GM21576 (cell line): ENCODE measurements around the gene ADCK1.
"Not testable (repeated sequence)": the region's sequence is repeated elsewhere in the genome, so short reads cannot be mapped to it uniquely, and the experiment has no call there.

Experiments used
- ATAC-seq: cut with Tn5 transposase; IDR thresholded peaks from one replicate; pipeline ENCODE4 v1.9.1; 2021; ENCODE audit warnings: mild to moderate bottlenecking, moderate library complexity; ENCODE audit not compliant: unreplicated experiment

The ADCK1 gene

DNA sequence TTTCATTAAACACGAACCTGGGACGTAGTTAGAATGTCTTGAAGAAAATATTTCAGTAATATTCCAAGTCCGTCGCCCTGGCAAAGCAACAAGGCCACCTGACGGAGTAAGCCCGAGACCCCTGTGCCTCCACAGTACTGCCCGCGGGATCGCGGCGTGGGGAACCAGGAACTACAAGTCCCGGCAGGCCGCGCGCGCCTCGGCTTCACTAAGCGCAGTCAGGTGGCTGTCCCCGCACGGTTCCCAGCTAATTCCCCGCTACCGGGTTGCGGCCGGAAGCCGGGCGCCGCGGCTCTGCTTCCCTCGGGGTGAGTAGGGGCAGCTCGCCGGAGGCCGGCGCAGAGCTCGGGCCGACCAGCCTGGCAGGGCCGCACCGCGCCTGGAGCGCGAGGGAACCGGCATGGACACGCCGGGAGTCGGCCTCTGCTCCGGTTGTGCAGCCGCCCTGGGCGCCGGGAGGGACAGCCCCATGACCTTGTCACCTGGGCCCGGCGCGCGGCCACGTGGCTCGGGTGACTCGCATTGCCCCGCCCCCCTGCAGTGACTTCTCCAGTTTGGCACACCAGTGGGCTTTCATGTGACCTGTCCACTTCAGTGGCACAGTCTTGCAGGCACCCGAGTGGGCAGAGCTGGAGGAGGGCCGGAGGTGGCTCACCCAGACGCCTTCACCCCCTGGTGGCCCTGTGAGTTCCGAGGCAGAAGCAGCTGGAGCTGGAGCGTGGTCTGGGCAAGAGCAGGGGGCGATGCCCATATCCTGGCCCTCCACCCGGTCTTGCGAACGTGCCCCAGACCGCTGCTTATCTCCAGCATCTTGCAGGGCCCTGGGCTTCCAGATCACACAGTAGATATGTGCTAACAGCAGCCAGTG lies at the start of gene ADCK1:
Gene ADCK1 (plus strand): TSS at position 247 of the 868 bp plus-strand sequence. CDS start 18,870 bp downstream, outside the sequence.
- ATAC-seq: peak; percentile 92

DNA sequence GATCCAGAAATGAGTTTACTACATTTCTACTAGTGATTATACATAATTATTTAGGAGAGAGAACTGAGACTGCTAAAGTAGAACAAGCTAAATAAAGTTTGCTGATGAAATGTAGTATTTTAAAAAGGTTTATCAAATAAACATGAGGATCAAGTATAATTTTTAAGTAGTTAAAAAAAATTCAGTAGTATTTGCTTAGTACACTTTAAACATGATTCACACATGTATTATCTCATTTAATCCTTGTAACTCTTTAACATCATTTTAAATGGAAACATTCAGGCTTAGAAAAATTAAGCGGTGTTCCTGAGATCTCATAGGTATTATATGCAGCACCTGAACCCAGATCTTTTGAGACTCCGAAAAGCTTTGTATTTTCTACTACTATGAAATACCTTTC lies 47.6 kb upstream of the ADCK1 start:
- no peak for ATAC-seq

DNA sequence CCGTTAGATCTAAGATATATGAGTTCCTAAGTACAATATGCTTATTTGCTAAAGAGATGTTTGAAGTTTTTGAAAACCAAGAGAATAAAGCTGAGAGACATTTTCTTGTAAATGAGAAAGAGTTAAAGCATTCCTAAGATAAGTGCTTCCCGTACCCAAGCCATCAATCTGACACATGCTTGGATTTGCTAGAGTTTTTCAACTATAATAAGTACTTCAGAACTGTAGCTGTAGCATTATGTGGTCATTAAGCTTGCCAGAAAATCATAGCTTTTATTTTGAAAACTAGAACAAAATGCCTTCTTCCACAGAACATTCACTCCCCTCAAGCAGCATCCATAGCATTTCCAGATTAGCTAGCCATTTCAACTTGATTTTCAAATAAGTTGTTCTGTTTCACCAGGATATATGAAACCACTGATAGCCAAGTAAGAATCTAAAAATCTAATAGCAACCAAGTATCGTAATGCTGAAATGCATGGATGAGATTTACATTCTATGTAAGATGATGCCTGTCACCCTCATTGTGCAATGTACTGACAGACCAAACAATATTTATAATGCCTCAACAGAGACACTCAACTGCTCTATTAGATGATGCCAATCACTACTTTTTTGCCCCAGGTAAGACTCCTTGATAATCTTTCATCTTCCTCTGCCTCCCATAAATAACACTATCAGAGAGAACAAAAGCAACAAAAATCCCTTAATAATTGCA lies 47.0 kb upstream of the ADCK1 start:
- ATAC-seq: no peak

- ATAC-seq: peak; percentile 94
Measured at GRCh38 chr14:77760381-77761204, 39.3 kb upstream of the ADCK1 start, which contains the start of gene SNW1. SNW1 (minus strand) TSS chr14:77761156; CDS start chr14:77761127, 29 bp downstream.

GRCh38 chr14:77761205-77761931 lies 38.5 kb upstream of the ADCK1 start:
- peak; percentile 8 for ATAC-seq

DNA sequence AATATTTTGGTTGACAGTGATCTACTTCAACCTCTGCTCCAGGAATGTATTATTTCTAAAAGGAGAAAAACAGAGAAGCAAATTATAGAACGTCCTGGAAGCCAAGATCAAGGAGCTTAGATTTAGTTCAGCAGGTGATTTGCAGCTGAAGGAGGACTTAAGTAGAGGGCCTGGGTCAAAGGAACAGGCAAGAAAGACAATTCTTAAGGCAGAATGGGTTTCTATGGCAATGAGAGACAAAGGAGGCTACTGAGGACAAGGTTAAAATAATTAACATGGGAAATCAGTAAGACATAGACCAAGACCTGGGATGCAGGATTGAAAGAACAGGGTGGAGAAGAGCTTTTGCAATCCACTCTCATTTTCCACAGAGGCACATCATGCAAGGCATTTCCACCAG lies 36.6 kb upstream of the ADCK1 start:
- ATAC-seq: no peak

DNA sequence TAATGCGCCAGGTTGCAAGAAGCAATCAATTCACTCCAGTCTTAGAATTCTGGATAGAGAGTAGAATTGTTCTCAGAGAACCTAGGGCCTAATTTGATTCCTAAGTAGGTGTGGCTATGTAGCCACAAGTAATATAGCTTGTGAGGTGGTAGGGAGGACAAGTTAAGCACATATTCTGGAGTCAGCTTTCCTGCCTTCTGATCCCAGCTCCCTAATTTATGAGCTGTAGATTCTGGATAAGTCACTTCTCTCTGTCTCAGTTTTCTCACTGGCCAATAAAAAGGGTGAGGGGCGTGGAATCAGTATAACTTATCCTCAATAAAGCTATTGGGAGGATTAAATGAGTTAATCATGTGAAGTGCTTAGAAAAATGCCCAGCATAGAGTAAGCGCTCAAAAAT lies 35.9 kb upstream of the ADCK1 start:
- no peak for ATAC-seq

GRCh38 chr14:77768442-77769069 lies 31.4 kb upstream of the ADCK1 start:
- ATAC-seq: not testable (repeated sequence)

- ATAC-seq: not testable (repeated sequence)
Measured at GRCh38 chr14:77773966-77774365, 25.9 kb upstream of the ADCK1 start.

- ATAC-seq: no peak
Measured at GRCh38 chr14:77782202-77782601, 17.7 kb upstream of the ADCK1 start.

DNA sequence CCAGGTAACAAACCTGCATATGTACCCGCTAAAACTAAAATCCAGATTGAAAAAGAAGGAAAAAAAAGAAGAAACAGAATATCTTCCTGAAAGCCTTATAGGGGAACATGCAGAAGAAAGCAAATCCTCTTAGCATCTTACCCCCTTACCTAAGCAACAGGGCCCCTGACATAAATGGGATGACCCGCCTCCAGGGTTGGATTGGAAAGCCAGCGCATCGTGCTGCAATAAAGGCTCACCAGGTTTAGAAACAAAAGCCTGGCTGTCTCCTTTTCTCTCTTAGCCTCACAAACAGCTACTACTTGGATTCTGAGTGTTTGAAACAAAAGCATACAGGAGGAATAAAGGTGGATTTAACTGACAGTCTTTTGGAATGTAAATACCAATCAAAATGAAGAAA lies 13.8 kb upstream of the ADCK1 start:
- ATAC-seq: no peak

DNA sequence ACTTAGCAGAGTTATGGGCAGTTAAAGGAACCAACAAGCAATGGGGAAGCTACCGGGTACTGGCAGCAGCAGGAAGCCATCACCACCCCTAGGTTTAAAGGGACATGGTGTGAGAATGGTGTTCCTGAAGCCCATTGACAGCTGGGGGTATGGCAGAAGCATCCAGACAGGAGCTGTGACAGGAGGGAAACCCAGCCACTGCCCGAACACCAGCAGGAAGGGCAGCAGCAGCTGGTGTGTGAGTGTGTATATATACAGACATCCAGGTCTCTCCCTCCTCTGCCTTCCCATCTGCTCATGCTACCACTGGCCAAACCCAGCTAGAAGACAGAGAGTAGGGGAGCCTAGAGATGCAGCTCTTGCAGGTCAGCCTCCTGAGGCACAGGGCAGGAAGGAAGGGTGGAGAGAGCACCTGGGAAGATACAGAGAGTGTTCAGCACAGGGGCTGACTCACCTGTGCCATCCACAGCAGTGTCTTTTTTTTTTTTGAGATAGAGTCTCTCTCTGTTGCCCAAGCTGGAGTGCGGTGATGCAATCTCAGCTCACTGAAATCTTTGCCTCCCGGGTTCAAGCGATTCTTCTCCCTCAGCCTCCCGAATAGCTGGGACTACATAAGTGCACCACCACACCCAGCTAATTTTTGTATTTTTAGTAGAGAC lies 9.2 kb upstream of the ADCK1 start:
- no peak for ATAC-seq

- no peak for ATAC-seq
Measured at GRCh38 chr14:77791225-77791600, 8.7 kb upstream of the ADCK1 start.

- ATAC-seq: not testable (repeated sequence)
Measured at GRCh38 chr14:77793255-77793654, 6.7 kb upstream of the ADCK1 start.

- ATAC-seq: no peak
Measured at GRCh38 chr14:77794357-77794756, 5.6 kb upstream of the ADCK1 start.

DNA sequence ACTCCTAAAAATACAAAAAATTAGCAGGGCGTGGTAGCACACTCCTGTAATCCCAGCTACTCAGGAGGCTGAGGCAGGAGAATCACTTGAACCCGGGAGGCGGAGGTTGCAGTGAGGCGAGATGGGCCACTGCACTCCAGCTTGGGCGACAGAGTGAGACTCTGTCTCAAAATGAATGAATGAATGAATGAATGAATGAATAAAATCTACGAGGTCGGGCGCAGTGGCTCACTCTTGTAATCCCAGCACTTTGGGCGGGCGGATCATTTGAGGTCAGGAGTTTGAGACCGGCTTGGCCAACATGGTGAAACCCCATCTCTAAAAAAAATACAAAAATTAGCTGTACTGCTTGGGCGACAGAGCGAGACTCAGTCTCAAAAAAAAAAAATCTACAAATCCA lies 453 bp upstream of the ADCK1 start:
- not testable (repeated sequence) for ATAC-seq

DNA sequence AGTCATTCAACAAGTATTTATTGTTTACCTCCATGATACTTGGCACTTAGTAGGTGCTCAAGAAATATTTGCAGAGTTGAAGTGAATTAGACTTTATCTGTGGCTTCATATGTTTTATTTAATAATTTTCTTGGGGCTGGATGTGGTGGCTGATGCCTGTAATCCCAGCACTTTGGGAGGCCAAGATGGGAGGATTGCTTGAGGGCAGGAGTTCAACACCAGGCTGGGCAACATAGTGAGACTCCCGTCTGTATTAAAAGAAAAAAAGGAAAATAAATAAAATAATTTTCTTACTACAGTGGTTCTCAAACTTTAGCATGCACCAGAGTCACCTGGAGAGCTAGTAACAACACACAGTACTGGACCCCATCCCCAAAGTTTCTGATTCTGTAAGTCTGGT lies 905 bp downstream of the ADCK1 start:
- no peak for ATAC-seq

DNA sequence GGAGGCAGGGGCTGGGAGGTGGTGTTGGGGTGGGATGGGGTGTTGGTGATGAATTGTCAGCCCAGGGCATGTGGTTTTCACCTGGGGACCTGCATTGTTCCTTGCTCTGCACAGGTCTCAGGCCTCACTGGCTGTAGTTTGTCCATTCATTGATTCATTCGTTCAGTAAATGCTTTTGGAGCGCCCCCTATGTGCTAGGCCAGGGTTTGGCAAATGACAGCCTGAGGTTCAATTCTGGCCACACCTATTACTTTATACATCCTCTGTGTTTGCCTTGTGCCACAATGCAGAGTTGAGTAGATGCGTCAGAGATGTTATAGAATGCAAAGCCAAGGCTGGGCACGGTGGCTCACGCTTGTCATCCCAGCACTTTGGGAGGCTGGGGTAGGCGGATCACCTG lies 4.7 kb downstream of the ADCK1 start:
- no peak for ATAC-seq

GRCh38 chr14:77805706-77806105 lies 5.8 kb downstream of the ADCK1 start:
- no peak for ATAC-seq

- no peak for ATAC-seq
Measured at GRCh38 chr14:77808250-77808649, 8.3 kb downstream of the ADCK1 start.
